ENCODE data around the gene NSL1. TPM values are rescaled to one million over a fixed set of nuclear protein-coding genes. Genes with fewer than 3 reads are reported as not detected.

Gene NSL1
- total RNA-seq, 4 donors from 2014 or later, result 10.8 to 22.3 (median 16.9) TPM

DNA sequence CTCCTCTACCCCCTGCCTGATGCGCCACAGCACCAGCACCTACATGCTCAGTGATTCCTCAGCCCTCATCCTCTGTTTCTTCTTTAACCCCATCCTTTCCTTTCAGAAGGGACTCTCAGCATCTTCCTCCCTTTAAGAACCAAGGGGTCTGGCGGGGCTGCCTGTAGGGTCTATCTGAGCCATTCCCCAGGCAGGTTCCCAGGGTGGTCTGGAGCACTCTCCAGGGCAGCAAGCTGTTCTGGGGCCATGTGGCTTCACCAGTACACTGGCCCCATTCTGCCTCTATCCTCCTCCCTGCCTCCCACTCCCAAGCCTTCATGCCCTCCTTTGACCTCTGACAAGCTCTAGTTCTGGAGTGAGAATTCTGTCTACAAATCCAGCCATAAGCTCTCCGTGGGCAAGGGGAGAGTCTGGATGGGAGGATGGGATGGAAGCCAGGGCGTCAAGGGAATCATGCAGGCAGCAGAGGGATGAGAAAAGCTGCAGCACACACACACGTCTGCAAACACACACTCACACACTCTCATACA, 102.3 kb downstream of the NSL1 start:
- intact Hi-C loops (cut with DNase I), result no loop called here
- H3K4me1 ChIP-seq, result peaks cover 0 to 3% (median 0%) of the 10 kb centered on the region in 3 donors
- no peak overlapping the region for H3K4me3 ChIP-seq
- 70 to 89% methylated on average over 2 to 5 of the region's 5 CpGs for WGBS, 2 donors
- no peak for DNase-seq
- TF ChIP-seq POLR2A (IDR thresholded peaks at IDR 0.05), result no peak
- TF ChIP-seq, protein P1, sequence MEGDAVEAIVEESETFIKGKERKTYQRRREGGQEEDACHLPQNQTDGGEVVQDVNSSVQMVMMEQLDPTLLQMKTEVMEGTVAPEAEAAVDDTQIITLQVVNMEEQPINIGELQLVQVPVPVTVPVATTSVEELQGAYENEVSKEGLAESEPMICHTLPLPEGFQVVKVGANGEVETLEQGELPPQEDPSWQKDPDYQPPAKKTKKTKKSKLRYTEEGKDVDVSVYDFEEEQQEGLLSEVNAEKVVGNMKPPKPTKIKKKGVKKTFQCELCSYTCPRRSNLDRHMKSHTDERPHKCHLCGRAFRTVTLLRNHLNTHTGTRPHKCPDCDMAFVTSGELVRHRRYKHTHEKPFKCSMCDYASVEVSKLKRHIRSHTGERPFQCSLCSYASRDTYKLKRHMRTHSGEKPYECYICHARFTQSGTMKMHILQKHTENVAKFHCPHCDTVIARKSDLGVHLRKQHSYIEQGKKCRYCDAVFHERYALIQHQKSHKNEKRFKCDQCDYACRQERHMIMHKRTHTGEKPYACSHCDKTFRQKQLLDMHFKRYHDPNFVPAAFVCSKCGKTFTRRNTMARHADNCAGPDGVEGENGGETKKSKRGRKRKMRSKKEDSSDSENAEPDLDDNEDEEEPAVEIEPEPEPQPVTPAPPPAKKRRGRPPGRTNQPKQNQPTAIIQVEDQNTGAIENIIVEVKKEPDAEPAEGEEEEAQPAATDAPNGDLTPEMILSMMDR (IDR thresholded peaks at IDR 0.05), result no peak
- peaks cover 0 to 5% (median 0%) of the 10 kb centered on the region in 3 donors for H3K36me3 ChIP-seq
- no peak overlapping the region for H3K27ac ChIP-seq
- no peaks in the 10 kb centered on the region for H3K9me3 ChIP-seq
- peaks cover 0 to 13% (median 0%) of the 10 kb centered on the region in 4 donors for H3K27me3 ChIP-seq

DNA sequence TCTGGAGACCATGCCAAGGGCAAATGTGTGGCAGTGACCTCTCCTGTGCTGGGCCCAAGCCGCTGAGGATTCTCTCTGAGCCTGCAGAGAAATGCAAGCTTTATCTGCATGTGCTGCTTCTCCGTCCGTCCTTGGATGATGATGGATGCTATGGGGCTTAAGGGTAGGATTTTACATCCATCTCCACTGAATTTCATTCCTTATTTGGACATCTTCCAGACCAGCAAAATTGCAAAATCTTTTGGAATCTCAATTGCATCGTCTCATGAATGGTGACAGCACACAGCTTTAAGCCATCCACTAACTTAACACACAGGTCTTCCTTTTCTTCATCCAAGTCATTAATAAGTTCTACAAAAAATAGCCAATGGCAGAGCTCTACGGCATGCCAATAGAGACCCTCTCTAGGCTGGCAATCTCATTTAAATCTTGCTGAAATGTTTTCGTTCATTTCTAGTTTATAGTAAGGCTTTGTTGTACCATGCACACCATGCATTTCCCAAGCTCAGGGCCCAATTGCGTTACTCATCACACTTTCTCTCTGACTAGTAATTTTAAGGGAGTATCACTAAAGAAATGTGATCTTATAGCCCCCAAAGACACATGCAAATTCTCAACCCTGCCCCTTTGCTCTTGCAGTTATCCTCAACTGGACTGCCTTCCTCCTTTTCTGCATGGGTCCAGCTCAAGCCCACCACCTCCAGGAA, 103.1 kb downstream of the NSL1 start:
- peaks cover 0 to 18% (median 0%) of the 10 kb centered on the region in 4 donors for H3K27me3 ChIP-seq
- TF ChIP-seq, protein P1 (IDR thresholded peaks at IDR 0.05), result no peak
- no peak for TF ChIP-seq POLR2A (IDR thresholded peaks at IDR 0.05)
- peaks cover 0 to 5% (median 0%) of the 10 kb centered on the region in 3 donors for H3K36me3 ChIP-seq
- intact Hi-C loops (cut with DNase I), result no loop called here
- no peak for DNase-seq
- H3K9me3 ChIP-seq, result no peaks in the 10 kb centered on the region
- H3K4me3 ChIP-seq, result no peak overlapping the region
- 66% methylated on average over 7 of the region's 7 CpGs for WGBS, 2 donors
- peaks cover 0 to 5% (median 3%) of the 10 kb centered on the region in 3 donors for H3K4me1 ChIP-seq
- H3K27ac ChIP-seq, result no peak overlapping the region

DNA sequence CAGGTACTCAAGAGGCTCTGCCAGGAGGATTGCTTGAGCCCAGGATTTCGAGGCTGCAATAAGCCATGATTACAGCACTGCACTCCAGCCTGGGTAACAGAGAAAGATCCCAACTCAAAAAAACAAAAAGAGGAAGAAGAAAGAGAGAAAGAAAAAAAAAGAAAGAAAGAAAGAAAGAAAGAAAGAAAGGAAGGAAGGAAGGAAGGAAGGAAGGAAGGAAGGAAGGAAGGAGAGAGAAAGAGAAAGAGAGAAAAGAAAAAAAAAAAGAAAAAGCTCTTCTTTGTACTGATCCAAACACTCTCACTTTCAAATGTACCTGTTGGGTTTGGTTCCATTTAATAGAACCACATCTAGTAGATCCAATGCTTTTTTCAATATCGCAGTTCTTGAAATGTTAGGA, 103.8 kb downstream of the NSL1 start:
- WGBS, 2 donors, result 78 to 93% methylated on average over 2 of the region's 2 CpGs
- peaks cover 0 to 8% (median 3%) of the 10 kb centered on the region in 3 donors for H3K4me1 ChIP-seq
- no peak overlapping the region for H3K4me3 ChIP-seq
- TF ChIP-seq, protein P1 (IDR thresholded peaks at IDR 0.05), result no peak
- TF ChIP-seq POLR2A (IDR thresholded peaks at IDR 0.05), result no peak
- no peak for DNase-seq
- H3K36me3 ChIP-seq, result peaks cover 0 to 5% (median 0%) of the 10 kb centered on the region in 3 donors
- no peaks in the 10 kb centered on the region for H3K9me3 ChIP-seq
- intact Hi-C loops (cut with DNase I), result no loop called here
- H3K27ac ChIP-seq, result no peak overlapping the region
- H3K27me3 ChIP-seq, result peaks cover 0 to 18% (median 0%) of the 10 kb centered on the region in 4 donors

DNA sequence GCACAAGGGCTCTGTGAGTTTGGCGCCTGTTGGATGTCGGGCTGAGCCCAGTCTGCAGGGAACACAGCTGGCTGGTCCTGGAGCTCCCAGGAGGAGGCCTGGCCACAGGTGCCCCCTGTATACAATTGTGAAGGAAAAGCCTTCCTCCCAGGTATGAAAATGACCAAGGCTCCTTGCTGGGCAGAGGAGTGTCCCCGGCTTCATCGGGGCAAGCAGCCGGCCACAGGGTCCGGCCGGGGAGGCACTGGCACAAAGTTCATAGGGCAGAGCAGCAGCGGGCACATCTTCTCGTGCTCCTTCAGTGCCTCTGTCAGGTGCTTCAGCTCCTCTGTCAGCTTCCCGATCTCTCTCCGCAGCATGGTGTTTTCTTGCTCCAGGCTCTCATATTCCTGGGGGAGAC, 105.0 kb downstream of the NSL1 start:
- no peak for DNase-seq
- Histone ChIP-seq H3K4me3 (no peak overlapping the region), H3K36me3 (peaks cover 0 to 5% (median 0%) of the 10 kb centered on the region in 3 donors), H3K27me3 (peaks cover 0 to 18% (median 0%) of the 10 kb centered on the region in 4 donors), H3K27ac (no peak overlapping the region), H3K9me3 (no peaks in the 10 kb centered on the region), H3K4me1 (peaks cover 0 to 8% (median 3%) of the 10 kb centered on the region in 3 donors)
- intact Hi-C loops (cut with DNase I), result no loop called here
- TF ChIP-seq, protein P1 (IDR thresholded peaks at IDR 0.05), result no peak
- TF ChIP-seq POLR2A (IDR thresholded peaks at IDR 0.05), result no peak
- 95 to 98% methylated on average over 7 to 11 of the region's 11 CpGs for WGBS, 2 donors

DNA sequence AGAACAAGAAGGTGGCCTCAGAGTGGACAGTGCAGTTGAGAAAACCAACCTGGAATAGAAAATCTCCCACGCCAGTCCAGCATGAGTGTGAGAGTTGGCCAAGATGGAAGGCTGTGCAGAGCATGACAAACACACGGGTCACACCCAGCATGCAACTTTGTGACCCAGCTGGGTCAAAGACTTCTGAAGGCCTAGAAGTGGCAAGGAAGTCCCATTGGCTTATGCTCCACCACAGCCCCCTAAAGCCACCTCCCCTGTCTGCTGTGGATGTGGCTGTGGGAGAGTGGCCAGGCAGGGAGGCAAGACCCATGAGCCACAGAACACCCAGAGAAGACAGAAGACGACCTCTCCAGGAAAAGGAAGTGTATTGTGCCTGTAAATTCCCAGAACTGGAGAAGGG, 105.5 kb downstream of the NSL1 start:
- Histone ChIP-seq H3K36me3 (peaks cover 0 to 5% (median 0%) of the 10 kb centered on the region in 3 donors), H3K4me1 (peaks cover 0 to 8% (median 3%) of the 10 kb centered on the region in 3 donors), H3K27ac (no peak overlapping the region), H3K27me3 (peaks cover 0 to 14% (median 0%) of the 10 kb centered on the region in 4 donors), H3K9me3 (no peaks in the 10 kb centered on the region), H3K4me3 (no peak overlapping the region)
- DNase-seq, result no peak
- WGBS, 2 donors, result 65 to 70% methylated on average over 3 of the region's 3 CpGs
- intact Hi-C loops (cut with DNase I), result no loop called here
- TF ChIP-seq POLR2A (IDR thresholded peaks at IDR 0.05), result no peak
- TF ChIP-seq, protein P1 (IDR thresholded peaks at IDR 0.05), result no peak
